Middle frontal gyrus (tissue), 1 donor: Measurements from ENCODE around the gene STX1A.
"Not testable (repeated sequence)": the region's sequence is repeated elsewhere in the genome, so short reads cannot be mapped to it uniquely, and the experiment has no call there.

Experiments used
- DNase-seq: peaks from one replicate; pipeline ENCODE4 v3.0.0-alpha.2; 2015; ENCODE audit warnings: low spot score; ENCODE audit errors: extremely low spot score

STX1A gene

GRCh38 chr7:73736885-73737284 lies 17.4 kb upstream of the STX1A start:
- DNase-seq = no peak

GRCh38 chr7:73735528-73735905 lies 16.0 kb upstream of the STX1A start:
- no peak for DNase-seq

GRCh38 chr7:73734619-73735527 lies 15.4 kb upstream of the STX1A start:
- no peak for DNase-seq

- DNase-seq = no peak
These were observed 12.9 kb upstream of the STX1A start for GRCh38 chr7:73732397-73732796.

GRCh38 chr7:73730485-73730884 lies 11.0 kb upstream of the STX1A start:
- DNase-seq = no peak

GRCh38 chr7:73728551-73728950 lies 9.1 kb upstream of the STX1A start:
- no peak for DNase-seq

GRCh38 chr7:73727952-73728351 lies 8.5 kb upstream of the STX1A start:
- DNase-seq = no peak

GRCh38 chr7:73726083-73726466 lies 6.6 kb upstream of the STX1A start:
- no peak for DNase-seq

GRCh38 chr7:73723813-73724212 lies 4.3 kb upstream of the STX1A start:
- no peak for DNase-seq

- no peak for DNase-seq
These were observed 3.3 kb upstream of the STX1A start for GRCh38 chr7:73722785-73723184.

- DNase-seq = not testable (repeated sequence)
These were observed 2.7 kb upstream of the STX1A start for GRCh38 chr7:73722182-73722581.

GRCh38 chr7:73721377-73721817 lies 1.9 kb upstream of the STX1A start:
- DNase-seq = no peak

GRCh38 chr7:73720443-73720842 lies 974 bp upstream of the STX1A start:
- DNase-seq = not testable (repeated sequence)

- DNase-seq = no peak
These were observed 319 bp upstream of the STX1A start for GRCh38 chr7:73719806-73720169.

GRCh38 chr7:73718438-73718881 lies 1.0 kb downstream of the STX1A start:
- no peak for DNase-seq

GRCh38 chr7:73717991-73718405 lies 1.5 kb downstream of the STX1A start:
- DNase-seq = no peak

GRCh38 chr7:73717025-73717807 lies 2.3 kb downstream of the STX1A start:
- no peak for DNase-seq

- DNase-seq = no peak
These were observed 3.1 kb downstream of the STX1A start for GRCh38 chr7:73716318-73716890.

GRCh38 chr7:73715648-73716317 lies 3.7 kb downstream of the STX1A start:
- no peak for DNase-seq

GRCh38 chr7:73713319-73713718 lies 6.2 kb downstream of the STX1A start:
- DNase-seq = not testable (repeated sequence)

GRCh38 chr7:73712773-73713172 lies 6.7 kb downstream of the STX1A start:
- DNase-seq = no peak
